SK-N-SH (cell line): ENCODE results near the gene TRPC6. TPM values are rescaled to one million over a fixed set of nuclear protein-coding genes. Genes with fewer than 3 reads are reported as not detected.

ENCODE experiments used
- CTCF ChIA-PET: fragments of 300-600, 350-600 bp; formaldehyde crosslinking; extraction: SDS; loops from one replicate; lab custom pipeline; 2021; lab: Yijun Ruan, JAX
- POLR2A ChIA-PET: fragments of 350-600 bp; sonication (Branson Sonifier 250); formaldehyde crosslinking; extraction: SDS; loops from one replicate; lab custom pipeline; 2020; ENCODE audit warnings: antibody characterized with exemption, inconsistent platforms; lab: Yijun Ruan, JAX
- DNase-seq: peaks from one replicate; pipeline ENCODE4 v3.0.0; 2012
- H2AFZ ChIP-seq: fragments of 200-600 bp; sonication (generic); 2 replicates; pipeline ENCODE4 v1.8.1; 2016; ENCODE audit warnings: antibody characterized with exemption, mild to moderate bottlenecking, low read depth
- H3F3A ChIP-seq: fragments of 200-600 bp; sonication (generic); replicated peaks from 2 replicates; pipeline ENCODE3; 2016; ENCODE audit warnings: antibody characterized with exemption, mild to moderate bottlenecking; ENCODE audit not compliant: insufficient read depth
- H3K27ac ChIP-seq, 2 experiments: fragments of 200-500 bp in 1 of 2; fragments of 200-600 bp in 1 of 2; sonication (Bioruptor generic) in 1 of 2; sonication (generic), shearing (Covaris generic) in 1 of 2; 2 replicates each; pipeline versions ENCODE4 v1.5.1 to v1.6.1; 2014 to 2016; ENCODE audit warnings: low read depth in 2 of 2, inconsistent platforms in 1 of 2, low read length in 1 of 2, mild to moderate bottlenecking in 1 of 2, mixed read lengths in 1 of 2
- H3K27me3 ChIP-seq: fragments of 200-600 bp; sonication (generic), shearing (Covaris generic); 2 replicates; pipeline ENCODE4 v1.6.1; 2016; ENCODE audit warnings: mixed run types; ENCODE audit not compliant: insufficient read depth
- H3K36me3 ChIP-seq, 2 experiments: fragments of 200-500 bp in 1 of 2; fragments of 200-600 bp in 1 of 2; sonication (Bioruptor generic) in 1 of 2; sonication (generic) in 1 of 2; replicated peaks in 1 of 2; 2 replicates each; pipeline versions ENCODE3 to v1.5.1; 2014 to 2016; ENCODE audit warnings: low read length in 1 of 2, mild to moderate bottlenecking in 1 of 2; ENCODE audit not compliant: insufficient read depth in 2 of 2, control insufficient read depth in 1 of 2
- H3K4me1 ChIP-seq, 2 experiments: fragments of 200-500 bp in 1 of 2; fragments of 200-600 bp in 1 of 2; sonication (Bioruptor generic) in 1 of 2; sonication (generic), shearing (Covaris generic) in 1 of 2; 2 replicates each; pipeline versions ENCODE4 v1.5.1 to v1.6.1; 2014 to 2016; ENCODE audit warnings: low read depth in 1 of 2, low read length in 1 of 2, mixed run types in 1 of 2; ENCODE audit not compliant: insufficient read depth in 2 of 2, control insufficient read depth in 1 of 2
- H3K4me2 ChIP-seq: fragments of 200-600 bp; sonication (generic), shearing (Covaris generic); 2 replicates; pipeline ENCODE4 v1.6.1; 2017; ENCODE audit warnings: mixed run types
- H3K4me3 ChIP-seq, 2 experiments: fragments of 200-500 bp in 1 of 2; fragments of 200-600 bp in 1 of 2; sonication (Bioruptor generic) in 1 of 2; sonication (generic), shearing (Covaris generic) in 1 of 2; 2 replicates each; pipeline versions ENCODE4 v1.5.1 to v1.8.1; 2014 to 2016; ENCODE audit warnings: low read depth in 2 of 2, inconsistent platforms in 1 of 2, low read length in 1 of 2, mild to moderate bottlenecking in 1 of 2, mixed read lengths in 1 of 2, moderate library complexity in 1 of 2
- H3K79me2 ChIP-seq: fragments of 200-600 bp; sonication (generic); 2 replicates; pipeline ENCODE4 v1.8.1; 2017; ENCODE audit warnings: mild to moderate bottlenecking; ENCODE audit not compliant: insufficient read depth
- H3K9ac ChIP-seq: fragments of 200-600 bp; sonication (generic); 2 replicates; pipeline ENCODE4 v1.6.1; 2017; ENCODE audit warnings: mixed run types
- H3K9me2 ChIP-seq: fragments of 200-600 bp; sonication (generic); 2 replicates; pipeline ENCODE4 v1.6.1; 2017; ENCODE audit warnings: mixed run types
- H3K9me3 ChIP-seq: fragments of 200-600 bp; sonication (generic); 2 replicates; pipeline ENCODE4 v1.6.1; 2017; ENCODE audit warnings: mixed run types, mild to moderate bottlenecking, moderate library complexity
- H4K20me1 ChIP-seq: fragments of 200-600 bp; sonication (generic); 2 replicates; pipeline ENCODE4 v1.6.1; 2017; ENCODE audit warnings: mild to moderate bottlenecking, mixed run types; ENCODE audit not compliant: insufficient read depth
- EZH2phosphoT487 ChIP-seq: fragments of 200-600 bp; sonication (generic); IDR thresholded peaks from 2 replicates; pipeline ENCODE4 v1.6.1; 2017; ENCODE audit warnings: low read depth, mixed run types, mild to moderate bottlenecking, antibody characterized with exemption, moderate library complexity, borderline replicate concordance
- FOSL2 ChIP-seq: IDR thresholded peaks from 2 replicates; pipeline ENCODE4 v1.4.0; 2012; ENCODE audit warnings: low read depth, mild to moderate bottlenecking, moderate library complexity, borderline replicate concordance
- GABPA ChIP-seq: IDR thresholded peaks from 2 replicates; pipeline ENCODE4 v1.4.0; 2012; ENCODE audit warnings: low read depth, mild to moderate bottlenecking
- JUND ChIP-seq: IDR thresholded peaks from 2 replicates; pipeline ENCODE4 v1.4.0; 2012
- MXI1 ChIP-seq: IDR thresholded peaks from 2 replicates; pipeline ENCODE4 v1.6.1; 2012; ENCODE audit warnings: mild to moderate bottlenecking, low read depth, low read length, improper control_type of control experiment
- NFIC ChIP-seq: IDR thresholded peaks from 2 replicates; pipeline ENCODE4 v1.4.0; 2012; ENCODE audit warnings: borderline replicate concordance
- NRF1 ChIP-seq: IDR thresholded peaks from 2 replicates; pipeline ENCODE4 v1.6.1; 2012; ENCODE audit warnings: low read depth, mild to moderate bottlenecking, low read length
- POLR2AphosphoS5 ChIP-seq: IDR thresholded peaks from 2 replicates; pipeline ENCODE4 v1.6.1; 2012; ENCODE audit warnings: low read depth, low read length
- RAD21 ChIP-seq: IDR thresholded peaks from 2 replicates; pipeline ENCODE4 v1.6.1; 2012; ENCODE audit warnings: mild to moderate bottlenecking, low read length
- RCOR1 ChIP-seq: fragments of 150-350 bp; IDR thresholded peaks from 2 replicates; pipeline ENCODE4 v1.6.1; 2017; ENCODE audit warnings: antibody characterized with exemption, low read length
- REST ChIP-seq: IDR thresholded peaks from 2 replicates; pipeline ENCODE4 v1.6.1; 2012; ENCODE audit warnings: mild to moderate bottlenecking, low read depth, low read length, moderate library complexity
- SIN3A ChIP-seq: IDR thresholded peaks from 2 replicates; pipeline ENCODE4 v1.6.1; 2012; ENCODE audit warnings: low read depth, mild to moderate bottlenecking, low read length, moderate library complexity, borderline replicate concordance
- SMC3 ChIP-seq: IDR thresholded peaks from 2 replicates; pipeline ENCODE4 v1.6.1; 2012; ENCODE audit warnings: low read depth, low read length, improper control_type of control experiment
- TCF12 ChIP-seq: IDR thresholded peaks from 2 replicates; pipeline ENCODE4 v1.4.0; 2012
- USF1 ChIP-seq: IDR thresholded peaks from 2 replicates; pipeline ENCODE4 v1.4.0; 2012; ENCODE audit warnings: low read depth, borderline replicate concordance
- YY1 ChIP-seq: IDR thresholded peaks from 2 replicates; pipeline ENCODE4 v1.4.0; 2012; ENCODE audit warnings: low read depth, mild to moderate bottlenecking
- WGBS: methylation state at CpG from one replicate; pipeline ENCODE4 v1.1.6; 2017; ENCODE audit warnings: low lambda C conversion rate; 5-methylcytosine and 5-hydroxymethylcytosine counted together
- polyA plus RNA-seq, 3 experiments: library from polyadenylated mRNA; depleted of rRNA; stranded (reverse); fragments of >200 nt; gene quantifications; 2 replicates each; pipeline ENCODE4 v1.2.3, GENCODE V29; 2012

The TRPC6 gene
- polyA plus RNA-seq, 1 of the 3 experiments (the other 2 are of a cell fraction), result not detected

DNA sequence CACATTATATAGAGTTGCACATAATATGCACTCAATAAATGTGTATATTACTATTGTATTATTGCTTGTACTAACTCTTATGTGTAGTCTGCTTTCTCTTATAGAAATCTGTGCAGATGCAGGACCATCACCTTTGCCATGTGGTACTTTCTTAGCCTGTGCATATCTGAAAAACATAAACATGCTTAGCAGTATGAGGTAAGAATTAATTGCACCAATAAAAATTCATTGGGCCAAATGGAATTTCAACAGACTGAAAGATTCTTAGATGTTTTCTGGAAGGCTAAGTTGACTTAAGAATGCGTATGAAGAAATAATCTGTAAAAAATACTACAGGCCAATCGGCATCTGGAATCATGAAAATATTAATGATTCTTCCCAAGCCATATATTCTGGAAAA, 55.3 kb downstream of the TRPC6 start (continued):
- TF ChIP-seq EZH2phosphoT487 (no peak), SMC3 (no peak), USF1 (no peak), REST (no peak), NFIC (no peak), FOSL2 (no peak), NRF1 (no peak)

DNA sequence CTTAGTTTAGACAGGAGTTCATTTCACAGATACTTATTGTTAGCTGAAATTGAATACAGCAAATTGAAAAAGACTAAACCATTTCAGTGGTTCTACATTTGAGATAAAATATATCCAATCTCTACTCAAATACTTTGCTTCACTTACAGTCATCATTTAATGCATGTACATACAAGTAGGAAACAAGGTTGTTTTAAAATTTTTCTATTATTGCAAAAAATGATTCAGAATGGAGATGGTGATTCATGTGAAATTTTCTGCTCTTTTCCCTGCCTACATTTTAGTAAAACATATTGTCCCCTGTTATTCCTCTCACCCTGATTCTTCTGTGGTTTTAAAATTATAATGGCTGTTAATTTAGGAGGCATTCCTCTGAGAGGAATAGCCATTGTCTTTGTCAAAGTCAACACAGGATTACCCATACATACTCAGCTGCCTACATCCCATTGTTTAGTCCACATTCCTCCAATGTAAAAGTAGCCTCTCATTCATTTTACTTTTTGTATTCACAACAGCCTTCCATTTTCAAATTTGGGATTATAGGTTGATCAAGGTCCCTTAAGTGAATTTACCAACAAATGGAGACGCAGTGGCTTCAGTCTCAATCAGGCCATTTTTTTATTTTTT, 60.1 kb downstream of the TRPC6 start:
- no peaks in the 10 kb centered on the region for H3K9me3 ChIP-seq
- H3K4me3 ChIP-seq, result no peak overlapping the region
- POLR2A ChIA-PET, result no interaction called here
- H3K79me2 ChIP-seq, result no peaks in the 10 kb centered on the region
- TF ChIP-seq TCF12, result no peak
- TF ChIP-seq NFIC, result no peak
- no peak for TF ChIP-seq SIN3A
- TF ChIP-seq SMC3, result no peak
- no peak for TF ChIP-seq JUND
- H3K4me2 ChIP-seq, result no peak overlapping the region
- H3K27ac ChIP-seq, result no peak overlapping the region
- no peak overlapping the region for H3K9ac ChIP-seq
- H3K36me3 ChIP-seq, result no peaks in the 10 kb centered on the region
- no peak for DNase-seq
- no peaks in the 10 kb centered on the region for H3K9me2 ChIP-seq
- H4K20me1 ChIP-seq, result no peaks in the 10 kb centered on the region
- 7% methylated on average over 1 of the region's 1 CpG for WGBS
- no peaks in the 10 kb centered on the region for H3K4me1 ChIP-seq
- H3F3A ChIP-seq, result no peaks in the 10 kb centered on the region
- no peak overlapping the region for H2AFZ ChIP-seq
- CTCF ChIA-PET, result no interaction called here
- H3K27me3 ChIP-seq, result no peaks in the 10 kb centered on the region

GRCh38 chr11:101523193-101523592, 60.6 kb downstream of the TRPC6 start:
- Histone ChIP-seq H3K27me3 (no peaks in the 10 kb centered on the region), H3K9me3 (no peaks in the 10 kb centered on the region), H3K4me2 (no peak overlapping the region), H3K4me3 (no peak overlapping the region), H3K9ac (no peak overlapping the region), H4K20me1 (no peaks in the 10 kb centered on the region), H3F3A (no peaks in the 10 kb centered on the region), H2AFZ (no peak overlapping the region), H3K27ac (no peak overlapping the region), H3K9me2 (no peaks in the 10 kb centered on the region), H3K79me2 (no peaks in the 10 kb centered on the region), H3K4me1 (no peaks in the 10 kb centered on the region), H3K36me3 (no peaks in the 10 kb centered on the region)
- CTCF ChIA-PET, result no interaction called here
- no peak for TF ChIP-seq YY1
- TF ChIP-seq NRF1, result no peak
- TF ChIP-seq SIN3A, result no peak
- no peak for TF ChIP-seq MXI1
- no peak for TF ChIP-seq FOSL2
- TF ChIP-seq NFIC, result no peak
- no peak for TF ChIP-seq RCOR1
- TF ChIP-seq GABPA, result no peak
- no peak for TF ChIP-seq POLR2AphosphoS5
- TF ChIP-seq SMC3, result no peak
- TF ChIP-seq RAD21, result no peak
- no peak for DNase-seq
- POLR2A ChIA-PET, result no interaction called here
